Measurements from ENCODE around the gene PCBP4. TPM values are rescaled to one million over a fixed set of nuclear protein-coding genes. Genes with fewer than 3 reads are reported as not detected.

PCBP4 gene
- total and polyA plus RNA-seq, 2 experiments from 2014 or later = 40.4 to 71.2 TPM

- H3K27ac ChIP-seq = no peak overlapping the region
- no peak overlapping the region for H3K9ac ChIP-seq
- no peaks in the 10 kb centered on the region for H3K79me2 ChIP-seq (ENCODE audit: insufficient read depth)
- in situ Hi-C loops (cut with MboI) = no loop called here
- H3K9me2 ChIP-seq (ENCODE audit: insufficient read depth) = no peaks in the 10 kb centered on the region
- H4K20me1 ChIP-seq (ENCODE audit: insufficient read depth) = no peaks in the 10 kb centered on the region
- H3K36me3 ChIP-seq (ENCODE audit: low read depth) = no peaks in the 10 kb centered on the region
- no peaks in the 10 kb centered on the region for H3K27me3 ChIP-seq (replicated peaks; ENCODE audit: insufficient read depth)
- no peaks in the 10 kb centered on the region for H3K9me3 ChIP-seq (ENCODE audit: low read depth)
- no peaks in the 10 kb centered on the region for H3K4me1 ChIP-seq (ENCODE audit: insufficient read depth)
- no peak overlapping the region for H2AFZ ChIP-seq
- DNase-seq = no peak
- WGBS, 2 experiments (ENCODE audit: low coverage in 1 of 2, low lambda C conversion rate in 2 of 2, missing lambda C conversion rate in 2 of 2) = 95 to 100% methylated on average over 2 of the region's 2 CpGs
- H3K4me3 ChIP-seq = no peak overlapping the region
- peaks cover 28% of the 10 kb centered on the region for H3F3A ChIP-seq (ENCODE audit: insufficient read depth)
- H3K4me2 ChIP-seq (ENCODE audit: unreplicated experiment) = no peak overlapping the region
- no peak for TF ChIP-seq EZH2 (IDR thresholded peaks at IDR 0.05; ENCODE audit: insufficient read depth, poor library complexity, severe bottlenecking)
- no peak for TF ChIP-seq EZH2phosphoT487 (IDR thresholded peaks at IDR 0.05; ENCODE audit: insufficient read depth, low read depth)
These were observed 16.4 kb downstream of the PCBP4 start for GRCh38 chr3:51950899-51951298.

DNA sequence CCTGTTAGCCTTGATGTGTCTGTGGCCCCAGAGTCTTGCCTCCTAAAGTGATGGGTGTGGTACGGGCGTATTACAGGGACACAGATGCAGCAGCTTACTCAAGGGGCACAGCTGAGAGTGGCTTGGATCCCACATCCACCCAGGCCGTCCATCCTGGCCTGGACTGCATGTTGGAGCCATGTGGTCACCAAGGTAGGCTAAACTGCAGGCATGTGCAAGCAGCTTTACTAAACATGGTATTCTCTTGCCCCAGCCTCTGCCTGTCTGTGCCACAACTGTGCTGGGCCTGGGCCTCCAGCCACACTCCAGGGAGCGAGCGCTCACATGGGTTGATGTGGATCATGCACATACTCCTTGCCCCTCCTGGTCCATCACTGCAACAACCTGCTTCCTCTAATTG lies 18.1 kb downstream of the PCBP4 start:
- Histone ChIP-seq H3K4me2 (ENCODE audit: unreplicated experiment) (no peak overlapping the region), H3K79me2 (ENCODE audit: insufficient read depth) (no peaks in the 10 kb centered on the region), H3K36me3 (ENCODE audit: low read depth) (no peaks in the 10 kb centered on the region), H3K9me3 (ENCODE audit: low read depth) (no peaks in the 10 kb centered on the region), H3K27me3 (replicated peaks; ENCODE audit: insufficient read depth) (no peaks in the 10 kb centered on the region), H3K4me3 (no peak overlapping the region), H3K4me1 (ENCODE audit: insufficient read depth) (no peaks in the 10 kb centered on the region), H2AFZ (no peak overlapping the region), H3K9ac (no peak overlapping the region), H3F3A (ENCODE audit: insufficient read depth) (peaks cover 26% of the 10 kb centered on the region), H4K20me1 (ENCODE audit: insufficient read depth) (no peaks in the 10 kb centered on the region), H3K9me2 (ENCODE audit: insufficient read depth) (no peaks in the 10 kb centered on the region), H3K27ac (no peak overlapping the region)
- 96 to 97% methylated on average over 5 of the region's 5 CpGs for WGBS, 2 experiments (ENCODE audit: low coverage in 1 of 2, low lambda C conversion rate in 2 of 2, missing lambda C conversion rate in 2 of 2)
- TF ChIP-seq EZH2phosphoT487 (IDR thresholded peaks at IDR 0.05; ENCODE audit: insufficient read depth, low read depth) (no peak), EZH2 (IDR thresholded peaks at IDR 0.05; ENCODE audit: insufficient read depth, poor library complexity, severe bottlenecking) (no peak)
- DNase-seq = no peak
- in situ Hi-C loops (cut with MboI) = no loop called here

GRCh38 chr3:51948016-51948580 lies 19.2 kb downstream of the PCBP4 start:
- DNase-seq = no peak
- TF ChIP-seq EZH2phosphoT487 (IDR thresholded peaks at IDR 0.05; ENCODE audit: insufficient read depth, low read depth) = no peak
- TF ChIP-seq EZH2 (IDR thresholded peaks at IDR 0.05; ENCODE audit: insufficient read depth, poor library complexity, severe bottlenecking) = no peak
- in situ Hi-C loops (cut with MboI) = no loop called here
- Histone ChIP-seq H2AFZ (no peak overlapping the region), H3K9me2 (ENCODE audit: insufficient read depth) (no peaks in the 10 kb centered on the region), H3K4me3 (no peak overlapping the region), H3K4me1 (ENCODE audit: insufficient read depth) (peaks cover 4% of the 10 kb centered on the region; the same call in 1 of the 2 replicates), H3K79me2 (ENCODE audit: insufficient read depth) (no peaks in the 10 kb centered on the region), H3K9me3 (ENCODE audit: low read depth) (no peaks in the 10 kb centered on the region), H3K9ac (no peak overlapping the region), H4K20me1 (ENCODE audit: insufficient read depth) (no peaks in the 10 kb centered on the region), H3K36me3 (ENCODE audit: low read depth) (no peaks in the 10 kb centered on the region), H3K27ac (no peak overlapping the region), H3K27me3 (replicated peaks; ENCODE audit: insufficient read depth) (no peaks in the 10 kb centered on the region), H3K4me2 (ENCODE audit: unreplicated experiment) (no peak overlapping the region), H3F3A (ENCODE audit: insufficient read depth) (peaks cover 17% of the 10 kb centered on the region)
- WGBS, 2 experiments (ENCODE audit: low coverage in 1 of 2, low lambda C conversion rate in 2 of 2, missing lambda C conversion rate in 2 of 2) = 92 to 95% methylated on average over 10 of the region's 10 CpGs

DNA sequence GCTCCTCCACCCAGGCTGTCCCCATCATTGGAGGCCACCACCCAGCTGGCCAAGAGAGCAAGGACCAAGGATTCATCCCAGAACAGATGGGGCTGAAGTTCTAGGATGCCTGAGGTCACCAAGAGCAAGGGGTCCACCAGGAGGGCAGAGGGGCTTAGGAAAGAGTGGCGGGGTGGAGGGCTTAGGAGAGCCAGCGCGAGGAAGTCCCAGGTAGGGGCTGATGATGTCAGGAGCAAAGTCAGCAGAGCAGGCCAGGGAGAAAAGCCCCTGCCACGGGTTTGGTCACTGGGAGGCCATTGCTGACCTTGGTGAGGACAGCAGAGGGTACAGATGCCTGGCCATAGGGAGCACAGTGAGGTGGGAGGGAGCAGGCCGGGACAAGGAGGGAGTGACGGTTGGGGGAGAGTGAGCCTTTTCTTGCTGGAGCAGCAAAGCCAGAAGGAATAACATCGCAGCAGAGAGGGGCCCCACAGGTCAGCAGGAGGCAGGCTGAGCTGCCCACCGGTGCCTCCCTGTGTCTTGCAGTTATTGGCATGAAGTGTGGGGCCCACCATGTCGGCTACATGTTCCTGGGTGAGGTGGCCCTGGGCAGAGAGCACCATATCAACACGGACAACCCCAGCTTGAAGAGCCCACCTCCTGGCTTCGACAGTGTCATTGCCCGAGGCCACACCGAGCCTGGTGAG lies 19.9 kb downstream of the PCBP4 start:
- Histone ChIP-seq H3K4me1 (ENCODE audit: insufficient read depth) (peaks cover 10% of the 10 kb centered on the region), H4K20me1 (ENCODE audit: insufficient read depth) (no peaks in the 10 kb centered on the region), H3K27ac (no peak overlapping the region), H3F3A (ENCODE audit: insufficient read depth) (peaks cover 14% of the 10 kb centered on the region; the same call in 1 of the 2 replicates), H3K27me3 (replicated peaks; ENCODE audit: insufficient read depth) (no peaks in the 10 kb centered on the region), H3K36me3 (ENCODE audit: low read depth) (no peaks in the 10 kb centered on the region), H3K79me2 (ENCODE audit: insufficient read depth) (no peaks in the 10 kb centered on the region), H3K4me2 (ENCODE audit: unreplicated experiment) (no peak overlapping the region), H3K4me3 (no peak overlapping the region), H3K9me2 (ENCODE audit: insufficient read depth) (no peaks in the 10 kb centered on the region), H2AFZ (no peak overlapping the region), H3K9ac (no peak overlapping the region), H3K9me3 (ENCODE audit: low read depth) (no peaks in the 10 kb centered on the region)
- TF ChIP-seq EZH2 (IDR thresholded peaks at IDR 0.05; ENCODE audit: insufficient read depth, poor library complexity, severe bottlenecking) (no peak), EZH2phosphoT487 (IDR thresholded peaks at IDR 0.05; ENCODE audit: insufficient read depth, low read depth) (no peak)
- in situ Hi-C loops (cut with MboI) = no loop called here
- 77 to 79% methylated on average over 13 of the region's 13 CpGs for WGBS, 2 experiments (ENCODE audit: low coverage in 1 of 2, low lambda C conversion rate in 2 of 2, missing lambda C conversion rate in 2 of 2)
- no peak for DNase-seq

All from GM23248 (cell line).